WERI-Rb-1 (cell line): Measurements from ENCODE around the gene LIPA.
A peak's percentile ranks its signal among the peaks of the same experiment; 100 is the strongest.

Experiments
- DNase-seq: peaks from one replicate; pipeline ENCODE4 v3.0.0-alpha.2; 2020
- H3K27ac ChIP-seq: fragments of 250-450 bp; sonication (Bioruptor Pico); 2 replicates; pipeline ENCODE4 v1.5.1; 2020; ENCODE audit warnings: mild to moderate bottlenecking, moderate library complexity
- H3K27me3 ChIP-seq: fragments of 250-450 bp; sonication (Bioruptor Pico); 2 replicates; pipeline ENCODE4 v1.5.1; 2021; ENCODE audit warnings: mild to moderate bottlenecking, low read depth, moderate library complexity; ENCODE audit not compliant: insufficient read depth, severe bottlenecking
- H3K36me3 ChIP-seq: fragments of 250-450 bp; sonication (Bioruptor Pico); 2 replicates; pipeline ENCODE4 v1.5.1; 2020; ENCODE audit warnings: mild to moderate bottlenecking, moderate library complexity
- H3K4me3 ChIP-seq: 2 replicates; pipeline ENCODE4 v1.5.1; 2011; ENCODE audit warnings: low read depth, mild to moderate bottlenecking, control low read depth, low read length
- H3K9me3 ChIP-seq: fragments of 250-450 bp; sonication (Bioruptor Pico); 2 replicates; pipeline ENCODE4 v1.5.1; 2021; ENCODE audit warnings: mild to moderate bottlenecking, moderate library complexity; ENCODE audit not compliant: severe bottlenecking
- CTCF ChIP-seq: IDR thresholded peaks from 2 replicates; pipeline ENCODE4 v1.5.1; 2011; ENCODE audit warnings: low read depth, mild to moderate bottlenecking, control low read depth, inconsistent platforms, low read length

LIPA gene

GRCh38 chr10:89216056-89216455 is 35.5 kb downstream of the LIPA start:
- Histone ChIP-seq H3K9me3 (no peaks in the 10 kb centered on the region), H3K27ac (no peak overlapping the region), H3K4me3 (no peak overlapping the region), H3K36me3 (no peaks in the 10 kb centered on the region), H3K27me3 (no peaks in the 10 kb centered on the region)
- TF ChIP-seq CTCF = no peak
- no peak for DNase-seq

- Histone ChIP-seq H3K9me3 (no peaks in the 10 kb centered on the region), H3K4me3 (no peak overlapping the region), H3K27me3 (no peaks in the 10 kb centered on the region), H3K36me3 (no peaks in the 10 kb centered on the region), H3K27ac (no peak overlapping the region)
- no peak for DNase-seq
- TF ChIP-seq CTCF = no peak
These were observed 36.1 kb downstream of the LIPA start for GRCh38 chr10:89215511-89215910.

- no peaks in the 10 kb centered on the region for H3K9me3 ChIP-seq
- H3K27ac ChIP-seq = no peak overlapping the region
- no peak overlapping the region for H3K4me3 ChIP-seq
- TF ChIP-seq CTCF = no peak
- H3K27me3 ChIP-seq = no peaks in the 10 kb centered on the region
- H3K36me3 ChIP-seq = no peaks in the 10 kb centered on the region
- no peak for DNase-seq
These were observed 36.9 kb downstream of the LIPA start for GRCh38 chr10:89214566-89215165.

- H3K9me3 ChIP-seq = no peaks in the 10 kb centered on the region
- DNase-seq = no peak
These were observed 38.3 kb downstream of the LIPA start for GRCh38 chr10:89213191-89213808.

GRCh38 chr10:89210794-89211425 is 40.7 kb downstream of the LIPA start:
- peaks cover 13% of the 10 kb centered on the region for H3K27me3 ChIP-seq
- no peaks in the 10 kb centered on the region for H3K9me3 ChIP-seq
- TF ChIP-seq CTCF = no peak
- no peak overlapping the region for H3K4me3 ChIP-seq
- DNase-seq = no peak
- H3K36me3 ChIP-seq = no peaks in the 10 kb centered on the region
- H3K27ac ChIP-seq = no peak overlapping the region

More at GRCh38 chr10:89213191-89213808, 38.3 kb downstream of the LIPA start:
- Histone ChIP-seq H3K27me3 (peaks cover 6% of the 10 kb centered on the region), H3K36me3 (no peaks in the 10 kb centered on the region), H3K4me3 (no peak overlapping the region), H3K27ac (no peak overlapping the region)
- peak; percentile 52 for TF ChIP-seq CTCF

GRCh38 chr10:89209718-89210117 is 41.9 kb downstream of the LIPA start:
- H3K27ac ChIP-seq = no peak overlapping the region
- peaks cover 13% of the 10 kb centered on the region for H3K27me3 ChIP-seq
- no peaks in the 10 kb centered on the region for H3K36me3 ChIP-seq
- H3K9me3 ChIP-seq = no peaks in the 10 kb centered on the region
- DNase-seq = no peak
- H3K4me3 ChIP-seq = no peak overlapping the region
- no peak for TF ChIP-seq CTCF
